CD4-positive, alpha-beta memory T cell (primary cell): ENCODE measurements around the gene ELAC1. TPM values are rescaled to one million over a fixed set of nuclear protein-coding genes. Genes with fewer than 3 reads are reported as not detected.
A peak's percentile ranks its signal among the peaks of the same experiment; 100 is the strongest.
"Not testable (repeated sequence)": the region's sequence is repeated elsewhere in the genome, so short reads cannot be mapped to it uniquely, and the experiment has no call there.

Experiments
- CTCF ChIA-PET: fragments of 350-600 bp; sonication (Branson Sonifier 250); formaldehyde crosslinking; loops from one replicate; lab custom pipeline; 2021; ENCODE audit warnings: inconsistent platforms; ENCODE audit not compliant: partially characterized antibody; lab: Charles Lee
- POLR2A ChIA-PET: fragments of 350-600 bp; sonication (Branson Sonifier 250); formaldehyde crosslinking; loops from one replicate; lab custom pipeline; 2021; ENCODE audit not compliant: partially characterized antibody; lab: Charles Lee
- DNase-seq, 5 donors: peaks; one replicate each; pipeline versions ENCODE4 v3.0.0 to v3.0.0-alpha.2; 2020 to 2022; ENCODE audit warnings: mixed read lengths in 1 of 5
- H3K27ac ChIP-seq: one replicate; pipeline ENCODE4 v1.7.0; 2013; ENCODE audit warnings: low read depth, low read length
- H3K27me3 ChIP-seq: 2 replicates; pipeline ENCODE4 v1.7.0; 2013; ENCODE audit warnings: mild to moderate bottlenecking, low read length, moderate library complexity; ENCODE audit not compliant: insufficient read depth
- H3K36me3 ChIP-seq: 2 replicates; pipeline ENCODE4 v1.7.0; 2013; ENCODE audit warnings: mild to moderate bottlenecking, low read length, moderate library complexity; ENCODE audit not compliant: insufficient read depth
- H3K4me1 ChIP-seq: 2 replicates; pipeline ENCODE4 v1.7.0; 2013; ENCODE audit warnings: mild to moderate bottlenecking, low read length, moderate library complexity; ENCODE audit not compliant: insufficient read depth
- H3K4me3 ChIP-seq, 2 donors: one replicate each; pipeline ENCODE4 v1.7.0; 2013; ENCODE audit warnings: low read length in 2 of 2, mild to moderate bottlenecking in 1 of 2
- H3K9me3 ChIP-seq, 2 donors: one replicate each; pipeline ENCODE4 v1.7.0; 2013; ENCODE audit warnings: low read length in 2 of 2, control low read depth in 1 of 2; ENCODE audit not compliant: control insufficient read depth in 1 of 2
- H3K27ac Mint-ChIP-seq, 7 donors: one replicate each; pipeline ENCODE4 v1.8.0; 2020 to 2021; ENCODE audit warnings: mixed read lengths in 7 of 7, mild to moderate bottlenecking in 6 of 7, inconsistent platforms in 3 of 7, moderate library complexity in 3 of 7
- H3K27me3 Mint-ChIP-seq, 2 donors: one replicate each; pipeline ENCODE4 v1.8.0; 2020 to 2021; ENCODE audit warnings: mixed read lengths in 2 of 2
- H3K36me3 Mint-ChIP-seq, 2 donors: one replicate each; pipeline ENCODE4 v1.8.0; 2020 to 2021; ENCODE audit warnings: mixed read lengths in 2 of 2, inconsistent platforms in 1 of 2, mild to moderate bottlenecking in 1 of 2
- H3K4me1 Mint-ChIP-seq, 4 donors: one replicate each; pipeline ENCODE4 v1.8.0; 2020 to 2021; ENCODE audit warnings: mixed read lengths in 4 of 4, mild to moderate bottlenecking in 1 of 4
- H3K4me3 Mint-ChIP-seq, 8 donors: one replicate each; pipeline ENCODE4 v1.8.0; 2020 to 2021; ENCODE audit warnings: mixed read lengths in 8 of 8, mild to moderate bottlenecking in 7 of 8, moderate library complexity in 6 of 8, inconsistent platforms in 3 of 8
- H3K9me3 Mint-ChIP-seq, 8 donors: one replicate each; pipeline ENCODE4 v1.8.0; 2020 to 2021; ENCODE audit warnings: mixed read lengths in 8 of 8, mild to moderate bottlenecking in 5 of 8, inconsistent platforms in 3 of 8, moderate library complexity in 1 of 8
- intact Hi-C: fragments of 100-400 bp; cut with micrococcal nuclease; formaldehyde crosslinking; loops from one replicate; pipeline ENCODE4 v1.15.1; 2023
- polyA plus RNA-seq, 2 donors: library from polyadenylated mRNA; unstranded; fragments of 300-500 nt; fragmentation: Illumina TruSeq; gene quantifications; one replicate each; pipeline ENCODE4 v1.2.3, GENCODE V29; 2021
- total RNA-seq, 2 experiments: library from RNA; stranded (reverse); gene quantifications; one replicate each; pipeline ENCODE4 v1.2.3, GENCODE V29; 2021

ELAC1 gene
- total and polyA plus RNA-seq, 4 experiments from 2014 or later = 11.6 to 18.5 (median 13.5) TPM

- Histone ChIP-seq H3K27ac (no peak overlapping the region), H3K4me1 (peaks cover 25% of the 10 kb centered on the region), H3K4me3 (no peak overlapping the region), H3K36me3 (peaks cover 6% of the 10 kb centered on the region), H3K9me3 (no peaks in the 10 kb centered on the region), H3K27me3 (no peaks in the 10 kb centered on the region)
- Mint-ChIP-seq H3K4me3 (peak overlapping the region in 4 of 8 donors; percentile 2 to 67 (median 50)), H3K27ac (peak overlapping the region in 5 of 7 donors; percentile 7 to 50 (median 25)), H3K4me1 (peaks cover 18 to 29% (median 22%) of the 10 kb centered on the region in 4 donors), H3K9me3 (peaks cover 0 to 3% (median 0%) of the 10 kb centered on the region in 8 donors), H3K27me3 (no peaks in the 10 kb centered on the region), H3K36me3 (peaks cover 6 to 13% of the 10 kb centered on the region in 2 donors)
- intact Hi-C loops = no loop called here
- CTCF ChIA-PET = no interaction called here
- no peak for DNase-seq
- POLR2A ChIA-PET = interaction anchor here (2.1 to 2.2 kb wide), 2 partner anchors 60 to 91 kb away, joined by 10 to 14 read pairs; partner anchors contain the start of genes ME2 and SMAD4
These were observed 2.2 kb downstream of the ELAC1 start for GRCh38 chr18:50970006-50970405.

DNA sequence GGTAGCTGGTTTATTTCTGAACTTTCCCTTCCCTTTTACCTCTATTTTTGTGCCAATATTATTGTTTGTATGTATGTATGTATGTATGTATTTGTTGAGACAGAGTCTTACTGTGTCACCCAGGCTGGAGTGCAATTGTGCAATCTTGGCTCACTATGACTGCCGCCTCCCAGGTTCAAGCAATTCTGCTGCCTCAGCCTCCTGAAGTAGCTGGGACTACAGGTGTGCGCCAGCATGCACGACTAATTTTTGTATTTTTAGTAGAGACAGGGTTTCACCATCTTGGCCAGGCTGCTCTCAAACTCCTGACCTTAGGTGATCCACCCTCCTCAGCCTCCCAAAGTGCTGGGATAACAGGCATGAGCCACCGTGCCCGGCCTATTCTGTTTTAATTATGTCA, 4.6 kb downstream of the ELAC1 start:
- intact Hi-C loops, H3K4me3 Mint-ChIP-seq, CTCF ChIA-PET, H3K4me3 ChIP-seq, POLR2A ChIA-PET, H3K27me3 ChIP-seq, H3K27ac ChIP-seq, H3K27ac Mint-ChIP-seq, H3K9me3 ChIP-seq, H3K27me3 Mint-ChIP-seq, H3K9me3 Mint-ChIP-seq, DNase-seq: not testable (repeated sequence)
- Histone ChIP-seq H3K4me1 (peaks cover 22% of the 10 kb centered on the region), H3K36me3 (peaks cover 20% of the 10 kb centered on the region)
- peaks cover 17 to 29% (median 22%) of the 10 kb centered on the region in 4 donors for H3K4me1 Mint-ChIP-seq
- H3K36me3 Mint-ChIP-seq = peaks cover 30 to 34% of the 10 kb centered on the region in 2 donors

DNA sequence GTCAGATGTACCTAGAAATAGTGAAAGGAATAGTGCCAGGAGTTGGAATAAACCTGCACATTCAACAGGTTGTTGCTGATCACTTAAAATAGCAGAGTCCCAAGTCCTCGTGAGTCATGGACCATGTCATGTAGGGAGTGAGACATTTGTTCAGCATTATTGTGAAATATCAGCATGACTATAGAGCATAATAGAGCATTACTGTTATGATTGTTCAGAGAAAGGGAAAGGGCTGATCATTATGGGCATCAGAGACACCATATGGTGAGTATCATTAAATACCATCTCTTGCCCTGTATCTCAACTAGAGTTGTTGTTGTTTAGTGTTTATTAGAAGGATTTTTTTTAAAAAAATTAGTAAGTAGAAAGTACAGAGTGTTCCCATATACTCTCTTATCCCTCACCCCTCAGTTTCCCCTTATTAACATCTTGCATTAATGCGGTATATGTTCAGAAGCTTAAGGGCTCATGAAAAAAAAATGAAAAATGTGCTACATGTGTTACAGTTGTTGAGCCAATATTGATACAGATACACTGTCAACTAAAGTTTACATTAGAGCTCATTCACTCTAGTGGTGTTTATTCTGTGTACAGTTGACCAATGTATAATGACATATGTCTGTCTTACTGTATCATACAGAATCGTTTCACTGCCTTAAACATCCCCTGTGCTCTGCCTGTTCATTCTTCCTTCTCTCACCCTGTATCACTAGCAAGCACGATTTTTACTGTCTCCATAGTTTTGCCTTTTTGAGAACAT, 5.7 kb downstream of the ELAC1 start:
- H3K27me3 Mint-ChIP-seq = no peaks in the 10 kb centered on the region
- Histone ChIP-seq H3K4me1 (peaks cover 18% of the 10 kb centered on the region), H3K27me3 (no peaks in the 10 kb centered on the region), H3K9me3 (no peaks in the 10 kb centered on the region), H3K36me3 (peaks cover 23% of the 10 kb centered on the region), H3K4me3 (no peak overlapping the region), H3K27ac (no peak overlapping the region)
- no peak for DNase-seq
- peak overlapping the region in 1 of 7 donors; percentile 30 for H3K27ac Mint-ChIP-seq
- H3K4me1 Mint-ChIP-seq = peaks cover 20 to 24% (median 23%) of the 10 kb centered on the region in 4 donors
- peaks cover 40 to 41% of the 10 kb centered on the region in 2 donors for H3K36me3 Mint-ChIP-seq
- POLR2A ChIA-PET = interaction anchor here (1.0 kb wide), 1 partner anchor 57 kb away, joined by 3 read pairs; the partner anchor contains the start of gene SMAD4
- CTCF ChIA-PET = interaction anchor here (0.6 to 1.6 kb wide), 3 partner anchors 12 to 225 kb away, joined by 3 to 5 read pairs (median 3); no protein-coding TSS in a partner anchor
- H3K9me3 Mint-ChIP-seq = peaks cover 0 to 7% (median 3%) of the 10 kb centered on the region in 8 donors
- intact Hi-C loops = no loop called here
- no peak overlapping the region for H3K4me3 Mint-ChIP-seq

- ChIA-PET POLR2A (interaction anchor here (1.0 kb wide), 1 partner anchor 76 kb away, joined by 3 read pairs; no protein-coding TSS in a partner anchor), CTCF (no interaction called here)
- H3K4me1 Mint-ChIP-seq = peaks cover 5 to 14% (median 7%) of the 10 kb centered on the region in 4 donors
- Histone ChIP-seq H3K27ac (no peak overlapping the region), H3K36me3 (peaks cover 23% of the 10 kb centered on the region), H3K4me3 (no peak overlapping the region), H3K9me3 (no peaks in the 10 kb centered on the region), H3K4me1 (no peaks in the 10 kb centered on the region), H3K27me3 (no peaks in the 10 kb centered on the region)
- peaks cover 58 to 61% of the 10 kb centered on the region in 2 donors for H3K36me3 Mint-ChIP-seq
- peaks cover 0 to 7% (median 3%) of the 10 kb centered on the region in 8 donors for H3K9me3 Mint-ChIP-seq
- H3K4me3 Mint-ChIP-seq = no peak overlapping the region
- H3K27ac Mint-ChIP-seq = no peak overlapping the region
- intact Hi-C loops = no loop called here
- no peaks in the 10 kb centered on the region for H3K27me3 Mint-ChIP-seq
- DNase-seq = no peak
These were observed 9.4 kb downstream of the ELAC1 start for GRCh38 chr18:50977037-50977760.

DNA sequence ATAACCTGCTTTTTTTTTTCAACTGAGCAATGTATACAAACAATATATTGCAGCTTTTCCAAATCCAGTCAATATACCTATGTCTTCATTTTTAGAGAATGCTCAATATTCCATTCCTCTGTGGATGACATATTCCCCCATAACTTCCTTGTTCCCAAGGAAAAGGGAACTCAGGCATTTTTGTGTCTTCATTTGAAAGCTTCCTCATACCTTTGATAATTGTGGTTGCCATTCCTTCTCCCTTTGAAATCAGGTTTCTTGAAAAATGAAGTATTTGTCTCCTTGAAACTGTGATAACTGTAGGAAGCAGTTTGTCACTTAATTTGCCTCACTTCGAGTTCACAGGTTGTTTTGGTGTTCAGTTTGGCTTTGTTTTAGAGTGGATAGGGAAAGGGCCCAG, 13.5 kb downstream of the ELAC1 start:
- Histone ChIP-seq H3K36me3 (peaks cover 12% of the 10 kb centered on the region), H3K27ac (no peak overlapping the region), H3K4me3 (no peak overlapping the region), H3K27me3 (no peaks in the 10 kb centered on the region), H3K9me3 (no peaks in the 10 kb centered on the region), H3K4me1 (no peaks in the 10 kb centered on the region)
- Mint-ChIP-seq H3K9me3 (peaks cover 0 to 7% (median 3%) of the 10 kb centered on the region in 8 donors), H3K4me1 (peaks cover 5 to 14% (median 12%) of the 10 kb centered on the region in 4 donors), H3K36me3 (peaks cover 56 to 59% of the 10 kb centered on the region in 2 donors), H3K27me3 (no peaks in the 10 kb centered on the region), H3K4me3 (no peak overlapping the region), H3K27ac (no peak overlapping the region)
- intact Hi-C loops = no loop called here
- CTCF ChIA-PET = no interaction called here
- POLR2A ChIA-PET = interaction anchor here (0.9 kb wide), 1 partner anchor 14 kb away, joined by 3 read pairs; the partner anchor contains the start of gene ELAC1
- no peak for DNase-seq

- Histone ChIP-seq H3K9me3 (no peaks in the 10 kb centered on the region), H3K36me3 (peaks cover 5% of the 10 kb centered on the region), H3K27ac (no peak overlapping the region), H3K4me1 (no peaks in the 10 kb centered on the region), H3K27me3 (no peaks in the 10 kb centered on the region), H3K4me3 (no peak overlapping the region)
- Mint-ChIP-seq H3K4me1 (peaks cover 5 to 14% (median 12%) of the 10 kb centered on the region in 4 donors), H3K27ac (no peak overlapping the region), H3K9me3 (peaks cover 0 to 4% (median 3%) of the 10 kb centered on the region in 8 donors), H3K4me3 (no peak overlapping the region), H3K27me3 (no peaks in the 10 kb centered on the region), H3K36me3 (peaks cover 57 to 58% of the 10 kb centered on the region in 2 donors)
- ChIA-PET CTCF (no interaction called here), POLR2A (no interaction called here)
- intact Hi-C loops = no loop called here
- no peak for DNase-seq
These were observed 14.4 kb downstream of the ELAC1 start for GRCh38 chr18:50982086-50982801.
